Osteoblast (primary cell): Measurements from ENCODE around the gene CD38. TPM values are rescaled to one million over a fixed set of nuclear protein-coding genes. Genes with fewer than 3 reads are reported as not detected.
"Not testable (repeated sequence)": the region's sequence is repeated elsewhere in the genome, so short reads cannot be mapped to it uniquely, and the experiment has no call there.

Experiments used
- DNase-seq: peaks from one replicate; pipeline ENCODE4 v3.0.0; 2011; ENCODE audit warnings: low spot score, mixed read lengths; ENCODE audit not compliant: insufficient read length; ENCODE audit errors: missing footprints
- H2AFZ ChIP-seq: 2 replicates; pipeline ENCODE4 v1.6.0; 2011; ENCODE audit warnings: mild to moderate bottlenecking, low read length
- H3K27ac ChIP-seq: 2 replicates; pipeline ENCODE4 v1.5.1; 2011; ENCODE audit warnings: mild to moderate bottlenecking, low read depth, low read length, moderate library complexity
- H3K27me3 ChIP-seq: 2 replicates; pipeline ENCODE4 v1.6.0; 2012; ENCODE audit warnings: mild to moderate bottlenecking, control low read depth, inconsistent platforms, low read length, moderate library complexity; ENCODE audit not compliant: insufficient read depth
- H3K36me3 ChIP-seq: 2 replicates; pipeline ENCODE4 v1.5.1; 2011; ENCODE audit warnings: mild to moderate bottlenecking, low read length, control low read depth, moderate library complexity; ENCODE audit not compliant: insufficient read depth
- H3K4me1 ChIP-seq: 2 replicates; pipeline ENCODE4 v1.5.1; 2011; ENCODE audit warnings: mild to moderate bottlenecking, low read length, control low read depth, moderate library complexity; ENCODE audit not compliant: insufficient read depth
- H3K4me2 ChIP-seq: 2 replicates; pipeline ENCODE4 v1.6.0; 2011; ENCODE audit warnings: mild to moderate bottlenecking, low read length; ENCODE audit not compliant: insufficient read depth
- H3K4me3 ChIP-seq: fragments of 200-600 bp; sonication (generic); 3 replicates; pipeline ENCODE4 v1.5.1; 2012; ENCODE audit warnings: mild to moderate bottlenecking, low read length, inconsistent platforms; ENCODE audit not compliant: insufficient read depth
- H3K79me2 ChIP-seq: 2 replicates; pipeline ENCODE4 v1.6.0; 2012; ENCODE audit warnings: mild to moderate bottlenecking, low read length, control low read depth, inconsistent platforms; ENCODE audit not compliant: insufficient read depth
- H3K9me3 ChIP-seq: 2 replicates; pipeline ENCODE4 v1.5.1; 2011; ENCODE audit warnings: low read depth, low read length, control low read depth
- H4K20me1 ChIP-seq: 2 replicates; pipeline ENCODE4 v1.6.0; 2012; ENCODE audit warnings: mild to moderate bottlenecking, low read length, control low read depth; ENCODE audit not compliant: insufficient read depth
- total RNA-seq: library from RNA; depleted of rRNA; stranded (reverse); fragments of >200 nt; gene quantifications from 2 replicates; pipeline ENCODE4 v1.2.3, GENCODE V29; 2012
- TF ChIP-seq, protein P1 (sequence below): IDR thresholded peaks from 2 replicates; pipeline ENCODE4 v1.5.1; 2011; ENCODE audit warnings: mild to moderate bottlenecking, low read depth, low read length, moderate library complexity; ENCODE audit errors: extremely low read depth

Gene CD38
- total RNA-seq, 1 donor: under 0.01 TPM

DNA sequence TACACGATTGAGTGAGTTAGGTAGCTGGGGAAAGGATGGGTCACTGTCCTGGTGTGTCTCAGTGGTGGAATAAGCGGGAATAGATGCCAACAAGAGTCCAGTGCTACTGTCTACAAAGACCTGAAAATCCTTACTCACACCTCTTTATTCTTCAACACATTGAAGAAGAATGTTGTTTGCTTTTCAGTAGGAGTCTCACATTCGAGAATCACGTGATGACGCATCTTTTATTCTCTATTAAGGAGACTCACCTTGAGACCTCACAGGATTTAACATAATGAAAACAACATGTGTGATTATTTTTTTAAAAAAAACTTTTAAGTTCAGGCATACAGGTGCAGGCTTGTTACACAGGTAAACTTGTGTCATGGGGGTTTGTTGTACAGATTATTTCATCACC is 75.2 kb downstream of the CD38 start:
- Histone ChIP-seq H3K79me2 (no peaks in the 10 kb centered on the region), H3K4me2 (no peak overlapping the region), H3K4me3 (no peak overlapping the region), H2AFZ (no peak overlapping the region), H3K27ac (no peak overlapping the region), H3K4me1 (no peaks in the 10 kb centered on the region), H3K36me3 (no peaks in the 10 kb centered on the region), H3K27me3 (peaks cover 20% of the 10 kb centered on the region), H4K20me1 (no peaks in the 10 kb centered on the region), H3K9me3 (no peaks in the 10 kb centered on the region)
- TF ChIP-seq, protein P1, sequence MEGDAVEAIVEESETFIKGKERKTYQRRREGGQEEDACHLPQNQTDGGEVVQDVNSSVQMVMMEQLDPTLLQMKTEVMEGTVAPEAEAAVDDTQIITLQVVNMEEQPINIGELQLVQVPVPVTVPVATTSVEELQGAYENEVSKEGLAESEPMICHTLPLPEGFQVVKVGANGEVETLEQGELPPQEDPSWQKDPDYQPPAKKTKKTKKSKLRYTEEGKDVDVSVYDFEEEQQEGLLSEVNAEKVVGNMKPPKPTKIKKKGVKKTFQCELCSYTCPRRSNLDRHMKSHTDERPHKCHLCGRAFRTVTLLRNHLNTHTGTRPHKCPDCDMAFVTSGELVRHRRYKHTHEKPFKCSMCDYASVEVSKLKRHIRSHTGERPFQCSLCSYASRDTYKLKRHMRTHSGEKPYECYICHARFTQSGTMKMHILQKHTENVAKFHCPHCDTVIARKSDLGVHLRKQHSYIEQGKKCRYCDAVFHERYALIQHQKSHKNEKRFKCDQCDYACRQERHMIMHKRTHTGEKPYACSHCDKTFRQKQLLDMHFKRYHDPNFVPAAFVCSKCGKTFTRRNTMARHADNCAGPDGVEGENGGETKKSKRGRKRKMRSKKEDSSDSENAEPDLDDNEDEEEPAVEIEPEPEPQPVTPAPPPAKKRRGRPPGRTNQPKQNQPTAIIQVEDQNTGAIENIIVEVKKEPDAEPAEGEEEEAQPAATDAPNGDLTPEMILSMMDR: no peak
- DNase-seq: no peak

DNA sequence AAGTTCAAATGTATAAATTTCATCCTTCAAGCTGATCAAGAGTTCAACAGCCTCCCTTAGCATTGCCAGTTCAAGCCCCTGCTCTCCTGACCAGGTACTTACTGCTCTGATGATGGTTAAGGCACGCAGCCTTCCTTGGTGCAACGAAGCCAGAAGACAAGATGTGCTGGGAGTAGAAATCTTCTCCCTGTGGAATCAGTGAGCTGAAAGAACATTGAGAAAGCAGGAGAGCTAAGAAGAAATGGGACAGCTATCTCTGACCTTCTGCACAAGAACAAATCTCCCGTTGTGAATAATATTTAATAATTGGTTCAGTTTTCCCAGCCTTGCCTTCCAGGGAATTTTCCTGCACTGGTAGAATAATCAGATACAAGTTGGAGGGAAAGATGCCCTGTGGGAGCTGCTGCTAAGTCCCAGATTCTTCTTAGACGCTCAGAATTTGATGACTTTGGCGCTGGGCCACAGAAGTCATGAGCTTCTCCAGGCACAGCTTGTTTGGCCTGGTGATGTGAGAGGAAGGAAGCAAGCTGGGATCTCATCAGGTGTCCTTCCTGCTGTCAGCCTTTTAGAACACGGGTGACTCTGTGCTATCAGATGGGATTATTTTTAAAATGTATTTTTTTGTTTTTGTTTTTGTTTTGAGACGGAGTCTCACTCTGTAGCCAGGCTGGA is 77.8 kb downstream of the CD38 start:
- Histone ChIP-seq H4K20me1 (no peaks in the 10 kb centered on the region), H3K27ac (no peak overlapping the region), H2AFZ (no peak overlapping the region), H3K36me3 (no peaks in the 10 kb centered on the region), H3K27me3 (peaks cover 14% of the 10 kb centered on the region), H3K9me3 (no peaks in the 10 kb centered on the region), H3K79me2 (no peaks in the 10 kb centered on the region), H3K4me3 (no peak overlapping the region), H3K4me2 (no peak overlapping the region), H3K4me1 (no peaks in the 10 kb centered on the region)
- DNase-seq: no peak
- TF ChIP-seq, protein P1: no peak

DNA sequence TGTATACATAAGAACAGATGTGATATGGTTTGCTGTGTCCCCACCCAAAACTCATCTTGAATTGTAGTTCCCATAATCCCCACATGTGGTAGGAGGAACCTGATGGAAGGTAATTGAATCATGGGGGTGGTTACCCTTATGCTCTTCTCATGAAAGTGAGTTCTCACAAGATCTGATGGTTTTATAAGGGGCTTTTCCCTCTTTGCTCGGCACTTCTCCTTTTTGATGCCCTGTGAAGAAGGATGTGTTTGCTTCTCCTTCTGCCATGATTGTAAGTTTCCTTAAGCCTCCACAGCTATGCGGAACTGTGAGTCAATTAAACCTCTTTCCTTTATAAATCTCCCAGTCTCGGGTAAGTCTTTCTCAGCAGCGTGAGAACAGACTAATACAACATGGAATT is 83.1 kb downstream of the CD38 start:
- H3K79me2 ChIP-seq, H4K20me1 ChIP-seq, H3K27ac ChIP-seq, H3K4me2 ChIP-seq, DNase-seq, H3K4me1 ChIP-seq, H3K36me3 ChIP-seq, H2AFZ ChIP-seq, H3K4me3 ChIP-seq, H3K9me3 ChIP-seq: not testable (repeated sequence)
- H3K27me3 ChIP-seq: peaks cover 13% of the 10 kb centered on the region

- Histone ChIP-seq H3K4me2 (no peak overlapping the region), H3K4me3 (no peak overlapping the region), H3K36me3 (no peaks in the 10 kb centered on the region), H3K4me1 (no peaks in the 10 kb centered on the region), H2AFZ (no peak overlapping the region), H3K27ac (no peak overlapping the region), H4K20me1 (no peaks in the 10 kb centered on the region), H3K79me2 (no peaks in the 10 kb centered on the region), H3K9me3 (no peaks in the 10 kb centered on the region), H3K27me3 (peaks cover 17% of the 10 kb centered on the region)
- no peak for DNase-seq
- TF ChIP-seq, protein P1: no peak
Observed at GRCh38 chr4:15864651-15865566, 86.8 kb downstream of the CD38 start.
